NOMO-1 treated with DMSO at 0.1 percent for 48 hours (cell line): Measurements from ENCODE around the gene NFIA.

ENCODE experiments used
- DNase-seq: peaks from one replicate; lab custom pipeline; 2025; ENCODE audit not compliant: unreplicated experiment; lab: John Stamatoyannopoulos, UW

The NFIA gene

GRCh38 chr1:61083807-61084440 lies 1.6 kb downstream of the NFIA start:
- no peak for DNase-seq

- no peak for DNase-seq
These were observed 2.2 kb downstream of the NFIA start for GRCh38 chr1:61084491-61085031.

GRCh38 chr1:61085206-61085982 lies 3.0 kb downstream of the NFIA start:
- DNase-seq, result no peak

GRCh38 chr1:61085983-61086644 lies 3.8 kb downstream of the NFIA start:
- DNase-seq, result no peak

DNA sequence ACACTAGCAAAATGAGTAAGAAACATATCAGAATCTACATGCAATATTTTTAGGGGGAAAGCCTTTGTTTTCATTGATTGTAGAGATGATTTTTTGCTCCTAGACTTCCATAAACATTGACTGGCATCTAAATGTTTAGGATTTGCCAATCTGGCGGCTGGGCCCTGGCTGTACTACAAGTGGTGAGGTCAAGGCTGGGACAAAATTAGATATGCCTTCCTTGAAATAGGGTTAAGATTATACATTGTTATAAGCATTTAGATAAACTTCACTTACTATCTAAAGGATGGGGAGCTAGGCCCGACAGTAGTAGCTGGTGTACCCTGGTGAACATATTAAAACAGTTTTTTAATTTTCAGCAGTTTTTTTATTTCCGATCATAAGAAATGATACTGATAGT lies 5.2 kb downstream of the NFIA start:
- DNase-seq, result no peak

GRCh38 chr1:61088163-61088974 lies 6.0 kb downstream of the NFIA start:
- DNase-seq, result no peak

DNA sequence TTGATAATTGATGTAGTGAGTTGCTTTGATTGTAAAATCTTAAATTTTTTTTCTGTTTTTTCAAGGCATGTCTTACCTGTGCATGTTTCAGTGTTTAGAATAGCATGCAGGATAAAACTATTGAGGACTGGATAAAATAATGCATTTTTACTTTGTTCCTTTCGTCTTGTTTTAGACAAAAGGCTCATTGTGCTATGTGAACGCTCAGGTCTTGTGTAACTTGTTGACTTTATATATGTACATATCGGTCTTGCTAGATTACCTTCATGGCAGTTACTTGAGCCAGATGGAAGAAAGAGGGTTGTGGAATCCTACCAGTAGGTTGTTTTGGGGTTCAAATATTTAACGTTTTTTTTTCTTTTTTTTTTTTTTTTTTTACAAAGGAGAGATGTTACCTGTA lies 7.0 kb downstream of the NFIA start:
- no peak for DNase-seq

- DNase-seq, result no peak
These were observed 7.4 kb downstream of the NFIA start for GRCh38 chr1:61089741-61090140.

DNA sequence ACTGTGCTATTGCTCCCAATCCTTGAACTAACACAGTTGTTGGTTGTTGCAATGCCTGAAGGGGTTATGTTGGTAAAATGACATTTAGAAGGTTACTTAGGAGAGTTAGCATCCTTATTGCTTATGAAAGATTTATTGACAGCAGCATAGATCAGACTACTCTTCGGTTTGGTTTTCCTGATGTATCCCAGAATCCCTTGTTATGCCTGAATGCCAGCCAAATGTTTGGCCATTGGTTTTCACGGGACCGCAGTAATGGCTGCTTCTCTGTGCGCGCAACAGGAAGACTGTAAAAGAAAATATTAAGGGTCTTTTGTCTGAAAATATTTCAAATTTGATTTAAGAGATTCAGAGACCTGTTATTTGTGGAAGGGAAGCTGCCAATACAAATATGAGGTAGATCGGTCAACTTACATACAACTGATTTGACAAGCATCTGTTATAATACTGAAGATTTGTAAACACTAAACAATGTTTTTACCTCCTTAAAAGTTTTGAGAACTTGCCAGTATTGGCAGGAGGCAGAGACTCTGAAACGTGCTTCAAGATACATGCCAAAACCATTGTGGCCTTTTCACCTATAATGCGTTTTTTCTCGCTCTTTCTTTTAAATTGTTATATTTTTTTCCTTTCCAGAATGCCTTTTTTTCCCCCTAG lies 8.3 kb downstream of the NFIA start:
- no peak for DNase-seq

DNA sequence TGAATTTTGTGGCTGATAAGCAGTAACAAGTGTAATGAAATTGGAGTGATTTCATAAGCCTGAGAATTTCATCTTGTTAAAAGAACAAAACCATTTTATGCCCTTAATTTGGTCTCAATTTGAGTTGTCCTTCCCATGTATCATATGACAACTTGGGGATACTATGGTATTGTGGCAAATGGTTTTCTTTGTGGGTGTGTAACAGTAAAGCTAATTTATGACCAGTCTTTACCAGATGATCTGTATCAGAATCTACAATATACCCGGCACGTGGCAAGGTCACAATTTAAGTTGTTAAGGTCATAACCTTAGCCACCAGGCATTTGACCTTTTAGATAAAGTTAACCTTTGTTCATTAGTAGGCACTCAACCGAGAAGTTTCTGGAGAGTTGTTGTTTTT lies 9.1 kb downstream of the NFIA start:
- DNase-seq, result no peak

GRCh38 chr1:61092642-61093041 lies 10.3 kb downstream of the NFIA start:
- no peak for DNase-seq

DNA sequence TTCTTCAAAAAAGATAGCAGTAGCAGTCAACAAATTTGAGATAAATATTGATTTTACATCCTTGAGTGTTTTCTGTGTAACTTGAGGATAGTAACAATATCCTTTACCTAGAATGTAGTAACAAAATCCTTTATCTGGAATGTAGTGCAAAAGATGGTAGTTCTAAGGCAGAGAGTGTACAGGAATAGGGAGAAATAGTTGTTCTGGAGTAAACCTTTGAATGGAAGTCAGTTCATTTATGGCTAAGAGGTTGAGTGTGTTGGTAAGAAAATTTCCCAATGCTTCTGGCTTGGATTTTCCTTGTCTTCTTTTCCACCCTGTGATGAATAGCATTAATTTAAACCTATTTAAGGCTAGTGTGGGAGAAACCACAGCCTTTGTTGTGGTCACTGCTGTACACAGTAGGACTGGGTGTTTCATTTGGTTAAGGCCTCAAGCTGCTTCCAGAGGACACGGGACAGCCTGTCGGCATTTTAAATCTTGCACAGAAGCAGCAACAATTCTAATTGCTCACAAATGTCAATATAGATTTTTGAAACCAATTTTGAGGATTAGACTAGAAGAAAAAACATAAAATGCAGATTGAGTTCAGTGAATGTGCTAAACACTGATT lies 11.3 kb downstream of the NFIA start:
- DNase-seq, result no peak

DNA sequence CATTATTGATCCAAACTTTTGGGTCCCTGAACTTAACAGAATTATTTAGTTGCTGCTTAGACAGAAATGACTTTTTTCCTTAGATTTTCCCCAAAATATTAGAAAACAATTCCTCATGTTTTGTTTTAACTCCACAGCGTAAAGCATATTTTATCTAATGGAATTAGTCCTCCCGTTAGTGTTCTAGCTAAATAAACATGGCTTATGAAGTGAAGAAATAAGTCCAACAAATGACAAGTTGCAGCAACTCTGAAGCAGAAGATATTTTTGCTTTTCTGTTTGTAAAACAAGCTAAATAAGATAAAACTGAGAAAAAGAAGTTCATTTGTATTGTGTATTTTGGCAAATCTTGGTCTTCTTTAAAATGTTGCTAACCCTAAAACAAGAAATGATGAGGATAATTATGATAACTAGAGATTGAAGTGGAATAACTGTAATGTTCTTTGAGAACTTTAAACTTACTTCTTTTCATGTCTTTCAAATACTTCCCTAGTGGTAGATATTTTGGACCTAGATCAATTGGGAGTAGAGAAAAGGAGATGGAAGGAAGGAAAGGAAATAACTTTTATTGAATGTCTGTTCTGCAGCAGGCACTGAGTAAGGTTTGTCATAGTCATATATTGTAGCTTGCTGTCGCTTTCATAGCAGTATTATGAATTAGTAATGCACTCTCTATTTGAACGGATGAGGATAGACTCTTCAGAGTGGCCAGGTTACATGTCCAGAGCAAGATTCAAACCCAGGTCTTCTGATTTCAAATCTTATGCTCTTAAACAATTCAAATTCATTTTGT lies 12.5 kb downstream of the NFIA start:
- DNase-seq, result no peak

DNA sequence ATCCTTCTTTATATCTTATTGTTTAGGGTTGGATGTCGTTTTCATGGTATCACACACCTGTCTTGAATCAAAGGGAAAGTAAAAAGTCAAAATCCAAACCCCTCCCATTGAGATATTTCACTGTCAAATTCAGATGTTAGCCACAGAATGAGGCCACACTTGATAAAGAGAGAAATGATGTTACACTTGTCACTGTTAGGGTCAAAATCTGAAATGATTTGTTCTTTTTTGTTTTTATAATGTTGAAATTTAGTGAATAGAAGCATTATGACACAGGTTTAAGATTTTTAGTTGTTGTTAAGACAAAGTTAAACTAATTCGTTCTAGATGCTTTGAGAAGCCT lies 13.1 kb downstream of the NFIA start:
- no peak for DNase-seq

DNA sequence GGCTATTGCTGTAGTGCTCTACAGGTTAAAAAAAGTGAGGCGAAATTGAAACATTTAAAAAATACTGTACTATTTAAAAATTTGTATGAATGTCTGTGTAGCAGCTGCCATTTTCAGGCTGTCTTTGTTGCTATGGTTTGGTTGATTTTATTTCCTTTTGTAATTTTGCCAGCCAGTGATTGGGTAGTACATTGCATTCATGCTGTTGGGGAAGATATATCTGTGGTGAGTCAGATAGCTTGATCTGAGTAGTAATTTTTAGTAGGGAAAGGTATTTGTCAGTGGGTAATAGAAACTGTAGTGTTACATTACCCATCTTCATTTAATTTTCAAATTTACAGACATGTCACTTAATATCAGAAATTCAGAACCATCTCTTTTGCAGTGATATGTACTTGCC lies 15.0 kb downstream of the NFIA start:
- no peak for DNase-seq

DNA sequence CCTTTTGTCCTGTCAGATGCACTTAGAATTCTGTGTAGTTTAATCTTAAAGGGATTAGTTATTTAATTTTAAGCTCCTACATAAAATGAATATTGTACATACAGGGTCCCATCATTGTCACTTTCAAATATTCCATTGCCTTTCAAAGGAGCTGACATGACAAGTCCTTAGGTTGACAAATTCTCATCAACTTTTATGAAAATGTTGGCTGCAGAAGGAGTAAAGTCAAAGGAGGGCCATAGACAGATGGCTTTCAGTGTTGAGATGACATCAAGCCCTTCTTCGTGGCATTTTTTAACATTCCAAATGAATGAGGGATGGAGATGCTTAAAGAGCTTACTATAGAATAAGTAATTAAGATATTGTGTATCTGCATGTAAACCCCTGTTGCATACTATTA lies 15.4 kb downstream of the NFIA start:
- no peak for DNase-seq

- no peak for DNase-seq
These were observed 16.0 kb downstream of the NFIA start for GRCh38 chr1:61098333-61098732.

- no peak for DNase-seq
These were observed 16.6 kb downstream of the NFIA start for GRCh38 chr1:61098906-61099437.

- no peak for DNase-seq
These were observed 18.2 kb downstream of the NFIA start for GRCh38 chr1:61100578-61100977.
